Activated CD4-positive, alpha-beta T cell treated with anti-CD3 and anti-CD28 coated beads, Interleukin-2, amount 50 U/mL, for 24 hours (primary cell): Measurements from ENCODE around the gene ZMIZ1.
"Not testable (repeated sequence)": the region's sequence is repeated elsewhere in the genome, so short reads cannot be mapped to it uniquely, and the experiment has no call there.

ENCODE experiments used
- DNase-seq, 2 donors: peaks; one replicate each; pipeline ENCODE4 v3.0.0-alpha.2; 2020; ENCODE audit warnings: low read depth in 1 of 2, low spot score in 1 of 2

The ZMIZ1 gene

GRCh38 chr10:79029478-79030390, 39.0 kb upstream of the ZMIZ1 start:
- DNase-seq, result no peak

- DNase-seq, result no peak
These were observed 38.1 kb upstream of the ZMIZ1 start for GRCh38 chr10:79030705-79031104.

- no peak for DNase-seq
These were observed 37.0 kb upstream of the ZMIZ1 start for GRCh38 chr10:79031723-79032122.

- no peak for DNase-seq
These were observed 34.4 kb upstream of the ZMIZ1 start for GRCh38 chr10:79034271-79034876.

- not testable (repeated sequence) for DNase-seq
These were observed 32.4 kb upstream of the ZMIZ1 start for GRCh38 chr10:79036416-79036815.

- DNase-seq, result no peak
These were observed 30.5 kb upstream of the ZMIZ1 start for GRCh38 chr10:79038104-79038840.

GRCh38 chr10:79038841-79039201, 29.9 kb upstream of the ZMIZ1 start:
- DNase-seq, result no peak

- no peak for DNase-seq
These were observed 25.9 kb upstream of the ZMIZ1 start for GRCh38 chr10:79042639-79043411.

GRCh38 chr10:79044036-79044632, 24.6 kb upstream of the ZMIZ1 start:
- no peak for DNase-seq

GRCh38 chr10:79044846-79045245, 23.9 kb upstream of the ZMIZ1 start:
- no peak for DNase-seq

- no peak for DNase-seq
These were observed 23.1 kb upstream of the ZMIZ1 start for GRCh38 chr10:79045566-79046175.

GRCh38 chr10:79046326-79046725, 22.4 kb upstream of the ZMIZ1 start:
- DNase-seq, result no peak

- DNase-seq, result no peak
These were observed 21.8 kb upstream of the ZMIZ1 start for GRCh38 chr10:79046741-79047583.

- DNase-seq, result no peak
These were observed 21.2 kb upstream of the ZMIZ1 start for GRCh38 chr10:79047584-79047874.

GRCh38 chr10:79047875-79048638, 20.7 kb upstream of the ZMIZ1 start:
- no peak for DNase-seq

- no peak for DNase-seq
These were observed 19.9 kb upstream of the ZMIZ1 start for GRCh38 chr10:79048639-79049550.

- no peak for DNase-seq
These were observed 18.6 kb upstream of the ZMIZ1 start for GRCh38 chr10:79049931-79050895.
